ENCODE measurements around the gene CYP2A13. TPM values are rescaled to one million over a fixed set of nuclear protein-coding genes. Genes with fewer than 3 reads are reported as not detected.

CYP2A13 gene
- total RNA-seq, 1 experiment from 2014 or later = not detected

DNA sequence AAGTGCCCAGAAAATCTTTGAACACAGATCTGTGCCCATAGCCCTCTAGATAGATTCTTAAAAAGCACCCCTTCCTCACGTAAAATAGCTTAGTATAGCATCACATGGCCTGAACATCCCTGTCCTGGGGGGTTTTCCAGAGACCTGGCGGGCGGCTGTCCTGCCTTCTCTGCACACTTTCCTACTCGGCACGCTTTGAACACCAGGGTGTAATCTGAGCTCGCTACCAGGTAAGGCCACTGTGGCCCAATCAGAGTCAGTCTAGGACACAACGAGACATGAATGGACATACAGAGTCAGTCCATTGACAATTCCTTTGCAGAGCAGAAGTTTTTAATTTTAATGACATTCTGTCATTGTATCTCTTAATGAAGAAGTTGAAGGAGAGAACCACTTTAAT is 8.1 kb downstream of the CYP2A13 start:
- Histone ChIP-seq H3K36me3 (ENCODE audit: control insufficient read depth, insufficient read depth, low read length) (no peaks in the 10 kb centered on the region), H3K4me1 (ENCODE audit: control insufficient read depth, insufficient read depth, low read length) (no peaks in the 10 kb centered on the region), H3K27ac (ENCODE audit: low read length) (no peak overlapping the region), H3K9me3 (ENCODE audit: control insufficient read depth, insufficient read depth, low read depth, low read length) (no peaks in the 10 kb centered on the region), H3K27me3 (ENCODE audit: control insufficient read depth, insufficient read depth, low read length) (no peaks in the 10 kb centered on the region), H3K4me3 (ENCODE audit: low read depth in 2 of 2, low read length in 2 of 2) (no peak overlapping the region)
- DNase-seq (ENCODE audit: low read depth, low spot score) (no peak), ATAC-seq (no peak)
- TF ChIP-seq SIN3A (IDR thresholded peaks at IDR 0.05; ENCODE audit: borderline replicate concordance, insufficient read depth, low read depth, low read length) = no peak
- TF ChIP-seq, protein P1, sequence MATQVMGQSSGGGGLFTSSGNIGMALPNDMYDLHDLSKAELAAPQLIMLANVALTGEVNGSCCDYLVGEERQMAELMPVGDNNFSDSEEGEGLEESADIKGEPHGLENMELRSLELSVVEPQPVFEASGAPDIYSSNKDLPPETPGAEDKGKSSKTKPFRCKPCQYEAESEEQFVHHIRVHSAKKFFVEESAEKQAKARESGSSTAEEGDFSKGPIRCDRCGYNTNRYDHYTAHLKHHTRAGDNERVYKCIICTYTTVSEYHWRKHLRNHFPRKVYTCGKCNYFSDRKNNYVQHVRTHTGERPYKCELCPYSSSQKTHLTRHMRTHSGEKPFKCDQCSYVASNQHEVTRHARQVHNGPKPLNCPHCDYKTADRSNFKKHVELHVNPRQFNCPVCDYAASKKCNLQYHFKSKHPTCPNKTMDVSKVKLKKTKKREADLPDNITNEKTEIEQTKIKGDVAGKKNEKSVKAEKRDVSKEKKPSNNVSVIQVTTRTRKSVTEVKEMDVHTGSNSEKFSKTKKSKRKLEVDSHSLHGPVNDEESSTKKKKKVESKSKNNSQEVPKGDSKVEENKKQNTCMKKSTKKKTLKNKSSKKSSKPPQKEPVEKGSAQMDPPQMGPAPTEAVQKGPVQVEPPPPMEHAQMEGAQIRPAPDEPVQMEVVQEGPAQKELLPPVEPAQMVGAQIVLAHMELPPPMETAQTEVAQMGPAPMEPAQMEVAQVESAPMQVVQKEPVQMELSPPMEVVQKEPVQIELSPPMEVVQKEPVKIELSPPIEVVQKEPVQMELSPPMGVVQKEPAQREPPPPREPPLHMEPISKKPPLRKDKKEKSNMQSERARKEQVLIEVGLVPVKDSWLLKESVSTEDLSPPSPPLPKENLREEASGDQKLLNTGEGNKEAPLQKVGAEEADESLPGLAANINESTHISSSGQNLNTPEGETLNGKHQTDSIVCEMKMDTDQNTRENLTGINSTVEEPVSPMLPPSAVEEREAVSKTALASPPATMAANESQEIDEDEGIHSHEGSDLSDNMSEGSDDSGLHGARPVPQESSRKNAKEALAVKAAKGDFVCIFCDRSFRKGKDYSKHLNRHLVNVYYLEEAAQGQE (IDR thresholded peaks at IDR 0.05; ENCODE audit: insufficient read depth in 1 of 2, low read depth in 2 of 2, low read length in 1 of 2) = no peak
- TF ChIP-seq POLR2AphosphoS5 (IDR thresholded peaks at IDR 0.05; ENCODE audit: low read depth, low read length) = no peak
- intact Hi-C loops (cut with micrococcal nuclease; ENCODE audit: unreplicated experiment) = no loop called here
- BruUV-seq (replicated peaks) = no TSS peak
- ChIA-PET CTCF (no interaction called here), POLR2A (no interaction called here)
- in situ Hi-C loops (cut with HindIII; ENCODE audit: low pct_unique_long_range_greater_than_20kb, low sequenced_read_pairs) = no loop called here

DNA sequence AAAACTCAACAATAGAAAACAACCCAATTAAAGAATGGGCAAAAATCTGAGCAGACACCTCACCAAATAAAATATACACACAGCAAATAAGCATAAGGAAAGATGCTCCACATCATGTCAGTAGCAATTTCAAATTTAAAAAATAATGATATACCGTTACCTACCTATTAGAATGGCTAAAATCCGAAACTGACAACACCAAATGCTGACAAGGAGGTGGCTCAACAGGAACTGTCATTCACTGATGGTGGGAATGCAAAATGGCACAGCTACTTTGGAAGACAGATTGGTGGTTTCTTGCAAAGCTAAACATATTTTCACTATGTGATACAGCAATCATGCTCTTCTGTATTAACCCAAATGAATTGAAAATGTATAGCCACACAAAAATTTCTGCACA is 9.1 kb downstream of the CYP2A13 start:
- CTCF ChIA-PET = no interaction called here
- ATAC-seq (no peak), DNase-seq (ENCODE audit: low read depth, low spot score) (no peak)
- intact Hi-C loops (cut with micrococcal nuclease; ENCODE audit: unreplicated experiment) = no loop called here
- POLR2A ChIA-PET = no interaction called here
- Histone ChIP-seq H3K4me3 (ENCODE audit: low read depth in 2 of 2, low read length in 2 of 2) (no peak overlapping the region), H3K4me1 (ENCODE audit: control insufficient read depth, insufficient read depth, low read length) (no peaks in the 10 kb centered on the region), H3K36me3 (ENCODE audit: control insufficient read depth, insufficient read depth, low read length) (no peaks in the 10 kb centered on the region), H3K27ac (ENCODE audit: low read length) (no peak overlapping the region), H3K9me3 (ENCODE audit: control insufficient read depth, insufficient read depth, low read depth, low read length) (no peaks in the 10 kb centered on the region), H3K27me3 (ENCODE audit: control insufficient read depth, insufficient read depth, low read length) (no peaks in the 10 kb centered on the region)
- no TSS peak for BruUV-seq (replicated peaks)
- in situ Hi-C loops (cut with HindIII; ENCODE audit: low pct_unique_long_range_greater_than_20kb, low sequenced_read_pairs) = no loop called here
- no peak for TF ChIP-seq TCF7L2 (IDR thresholded peaks at IDR 0.05; ENCODE audit: low read depth, low read length)
- TF ChIP-seq, protein P1 (IDR thresholded peaks at IDR 0.05; ENCODE audit: insufficient read depth in 1 of 2, low read depth in 2 of 2, low read length in 1 of 2) = no peak
- TF ChIP-seq POLR2AphosphoS5 (IDR thresholded peaks at IDR 0.05; ENCODE audit: low read depth, low read length) = no peak
- no peak for TF ChIP-seq SIN3A (IDR thresholded peaks at IDR 0.05; ENCODE audit: borderline replicate concordance, insufficient read depth, low read depth, low read length)
- TF ChIP-seq, protein P2, sequence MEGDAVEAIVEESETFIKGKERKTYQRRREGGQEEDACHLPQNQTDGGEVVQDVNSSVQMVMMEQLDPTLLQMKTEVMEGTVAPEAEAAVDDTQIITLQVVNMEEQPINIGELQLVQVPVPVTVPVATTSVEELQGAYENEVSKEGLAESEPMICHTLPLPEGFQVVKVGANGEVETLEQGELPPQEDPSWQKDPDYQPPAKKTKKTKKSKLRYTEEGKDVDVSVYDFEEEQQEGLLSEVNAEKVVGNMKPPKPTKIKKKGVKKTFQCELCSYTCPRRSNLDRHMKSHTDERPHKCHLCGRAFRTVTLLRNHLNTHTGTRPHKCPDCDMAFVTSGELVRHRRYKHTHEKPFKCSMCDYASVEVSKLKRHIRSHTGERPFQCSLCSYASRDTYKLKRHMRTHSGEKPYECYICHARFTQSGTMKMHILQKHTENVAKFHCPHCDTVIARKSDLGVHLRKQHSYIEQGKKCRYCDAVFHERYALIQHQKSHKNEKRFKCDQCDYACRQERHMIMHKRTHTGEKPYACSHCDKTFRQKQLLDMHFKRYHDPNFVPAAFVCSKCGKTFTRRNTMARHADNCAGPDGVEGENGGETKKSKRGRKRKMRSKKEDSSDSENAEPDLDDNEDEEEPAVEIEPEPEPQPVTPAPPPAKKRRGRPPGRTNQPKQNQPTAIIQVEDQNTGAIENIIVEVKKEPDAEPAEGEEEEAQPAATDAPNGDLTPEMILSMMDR (IDR thresholded peaks at IDR 0.05) = no peak
